Measurements from ENCODE around the gene H6PD.

Gene H6PD

GRCh38 chr1:9224664-9225410 is 9.7 kb upstream of the H6PD start:
- TF ChIP-seq GATA3 (IDR thresholded peaks at IDR 0.05; ENCODE audit: low read depth, low read length): no peak
- no peak for TF ChIP-seq GATA2 (IDR thresholded peaks at IDR 0.05; ENCODE audit: low read depth, low read length)

- no peak for TF ChIP-seq GATA2 (IDR thresholded peaks at IDR 0.05; ENCODE audit: low read depth, low read length)
- no peak for TF ChIP-seq GATA3 (IDR thresholded peaks at IDR 0.05; ENCODE audit: low read depth, low read length)
These were observed 9.2 kb upstream of the H6PD start for GRCh38 chr1:9225411-9225785.

DNA sequence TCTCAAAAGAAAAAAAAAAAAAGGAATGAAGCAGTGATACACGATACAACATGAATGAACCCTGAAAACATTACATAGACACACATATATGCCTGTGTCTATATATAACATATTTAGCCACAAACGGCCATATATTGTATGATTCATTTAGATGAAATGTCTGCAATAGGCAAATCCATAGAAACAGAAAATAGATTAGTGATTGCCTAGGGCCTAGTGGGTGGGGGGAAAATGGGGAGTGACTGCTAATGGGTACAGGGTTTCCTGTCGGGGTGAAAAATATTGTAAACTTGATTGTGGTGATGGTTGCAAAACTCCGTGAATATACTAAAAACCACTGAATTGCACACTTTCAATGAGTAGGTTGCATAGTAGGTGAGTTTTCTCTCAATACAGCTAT is 6.0 kb upstream of the H6PD start:
- no peak for TF ChIP-seq GATA3 (IDR thresholded peaks at IDR 0.05; ENCODE audit: low read depth, low read length)
- no peak for TF ChIP-seq GATA2 (IDR thresholded peaks at IDR 0.05; ENCODE audit: low read depth, low read length)

- TF ChIP-seq GATA2 (IDR thresholded peaks at IDR 0.05; ENCODE audit: low read depth, low read length) (no peak), GATA3 (IDR thresholded peaks at IDR 0.05; ENCODE audit: low read depth, low read length) (no peak)
These were observed 5.0 kb upstream of the H6PD start for GRCh38 chr1:9229549-9229948.

- TF ChIP-seq GATA2 (IDR thresholded peaks at IDR 0.05; ENCODE audit: low read depth, low read length) (no peak), GATA3 (IDR thresholded peaks at IDR 0.05; ENCODE audit: low read depth, low read length) (no peak)
These were observed 3.6 kb upstream of the H6PD start for GRCh38 chr1:9230869-9231533.

DNA sequence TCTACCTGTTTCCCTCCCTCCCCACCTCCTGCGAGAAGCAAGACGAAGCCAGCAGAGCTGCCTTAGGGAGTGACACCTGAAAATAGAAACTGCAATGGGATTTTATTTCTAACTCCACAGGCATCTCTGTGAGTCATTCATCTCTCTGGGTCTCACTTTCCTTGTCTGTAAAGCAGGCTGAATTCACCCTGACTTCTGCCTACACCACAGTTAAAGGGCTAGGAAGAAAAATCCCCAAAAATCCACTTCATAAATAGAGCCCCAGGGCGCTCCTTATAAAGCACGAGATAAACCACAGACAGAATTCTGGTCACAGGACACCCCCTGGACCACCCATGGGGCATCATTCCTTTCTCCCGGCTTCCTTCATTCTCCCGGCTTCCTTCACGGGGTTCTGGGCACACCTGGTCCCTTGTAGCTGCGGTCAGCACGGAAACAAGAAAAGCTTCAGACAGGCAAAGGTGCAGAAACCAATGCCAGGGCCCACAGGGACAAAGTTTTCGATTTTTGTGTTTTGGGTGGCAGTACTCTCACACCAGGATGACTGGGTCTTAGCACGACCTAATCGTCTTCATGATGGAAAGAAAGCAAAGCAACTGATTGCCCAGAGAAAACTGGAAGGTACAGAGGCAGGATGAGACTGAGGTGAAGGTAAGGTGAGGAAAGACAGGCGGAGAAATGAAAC is 2.8 kb upstream of the H6PD start:
- no peak for TF ChIP-seq GATA2 (IDR thresholded peaks at IDR 0.05; ENCODE audit: low read depth, low read length)
- no peak for TF ChIP-seq GATA3 (IDR thresholded peaks at IDR 0.05; ENCODE audit: low read depth, low read length)

DNA sequence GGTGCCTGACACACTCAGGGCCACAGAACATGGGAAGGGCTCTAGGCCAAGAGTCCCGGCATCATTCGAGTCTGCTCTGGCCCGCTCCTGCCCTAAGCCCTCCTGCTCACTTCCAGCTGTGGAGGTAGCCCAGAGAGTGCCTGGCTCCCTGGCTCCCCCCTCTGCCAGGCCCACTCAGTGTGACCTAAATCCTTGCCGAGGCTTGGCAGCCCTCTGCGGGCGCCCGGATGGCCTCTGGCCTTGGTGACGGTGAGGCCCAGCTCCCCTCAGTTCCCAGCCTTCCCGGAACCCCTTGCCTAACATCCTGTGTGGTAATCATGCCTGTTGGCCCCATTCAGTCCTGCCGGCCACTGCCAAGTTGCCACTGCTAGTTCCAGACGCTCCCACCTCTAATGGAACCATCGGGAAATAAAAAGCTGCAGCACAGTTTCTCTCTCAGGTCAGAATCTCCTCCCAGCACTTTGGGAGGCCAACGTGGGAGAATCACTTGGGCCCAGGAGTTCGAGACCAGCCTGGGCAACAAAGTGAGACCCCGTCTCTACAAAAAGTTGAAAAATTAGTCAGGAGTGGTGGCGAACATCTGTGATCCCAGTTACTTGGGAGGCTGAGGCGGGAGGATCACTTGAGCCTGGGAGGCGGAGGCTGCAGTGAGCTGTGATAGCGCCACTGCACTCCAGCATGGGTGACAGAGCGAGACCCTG is 1.2 kb upstream of the H6PD start:
- TF ChIP-seq GATA3 (IDR thresholded peaks at IDR 0.05; ENCODE audit: low read depth, low read length): no peak
- TF ChIP-seq GATA2 (IDR thresholded peaks at IDR 0.05; ENCODE audit: low read depth, low read length): no peak

DNA sequence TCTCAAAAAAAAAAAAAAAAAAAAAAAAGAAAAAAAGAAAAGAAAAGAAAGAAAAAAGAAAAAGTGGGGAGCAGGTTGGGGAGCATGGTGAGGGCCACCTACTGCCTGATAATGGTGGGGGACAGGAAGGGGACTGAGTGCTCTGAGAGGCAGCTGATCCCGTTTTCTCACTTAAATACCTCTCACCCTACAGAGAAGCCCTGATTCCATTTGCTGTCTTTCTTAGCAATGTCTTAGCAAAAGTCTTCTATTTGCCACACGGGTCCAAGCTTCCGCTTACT is 692 bp upstream of the H6PD start:
- TF ChIP-seq GATA3 (IDR thresholded peaks at IDR 0.05; ENCODE audit: low read depth, low read length) (no peak), GATA2 (IDR thresholded peaks at IDR 0.05; ENCODE audit: low read depth, low read length) (no peak)

DNA sequence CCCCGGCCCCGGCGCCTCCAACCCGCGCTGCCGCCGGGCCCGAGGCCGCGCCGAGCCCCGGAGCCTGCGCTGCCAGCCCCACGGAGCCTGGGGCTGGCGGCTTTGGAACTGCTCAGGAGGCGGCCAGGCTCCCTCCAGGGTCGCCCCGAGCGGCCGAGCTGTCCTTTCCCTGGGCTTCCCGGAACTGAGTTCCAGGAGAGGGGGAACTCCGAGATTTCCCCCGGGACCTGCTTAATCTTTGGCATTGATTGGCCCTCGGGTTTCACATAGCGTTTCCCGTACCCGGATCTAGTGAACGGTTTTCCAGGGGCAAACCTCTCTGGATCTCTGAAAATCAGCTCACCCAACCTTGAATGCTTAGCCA is 504 bp downstream of the H6PD start:
- TF ChIP-seq GATA2 (IDR thresholded peaks at IDR 0.05; ENCODE audit: low read depth, low read length): no peak

DNA sequence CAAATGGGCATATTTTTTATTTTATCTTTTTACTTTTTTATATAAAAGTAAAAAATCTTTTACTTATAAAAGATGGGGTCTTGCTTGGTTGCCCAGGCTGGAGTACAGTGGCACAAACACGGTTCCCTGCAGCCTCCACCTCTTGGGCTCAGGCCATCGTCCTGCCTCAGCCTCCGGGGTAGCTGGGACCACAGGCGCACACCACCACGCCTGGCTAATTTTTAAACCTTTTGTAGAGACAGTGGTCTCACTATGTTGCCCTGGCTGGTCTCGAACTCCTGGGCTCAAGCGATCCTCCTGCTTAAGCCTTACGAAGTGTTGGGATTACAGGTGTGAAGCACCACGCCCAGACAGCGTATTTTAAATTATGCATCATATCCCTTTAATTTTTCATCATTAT is 986 bp downstream of the H6PD start:
- no peak for TF ChIP-seq GATA2 (IDR thresholded peaks at IDR 0.05; ENCODE audit: low read depth, low read length)
- TF ChIP-seq GATA3 (IDR thresholded peaks at IDR 0.05; ENCODE audit: low read depth, low read length): no peak

DNA sequence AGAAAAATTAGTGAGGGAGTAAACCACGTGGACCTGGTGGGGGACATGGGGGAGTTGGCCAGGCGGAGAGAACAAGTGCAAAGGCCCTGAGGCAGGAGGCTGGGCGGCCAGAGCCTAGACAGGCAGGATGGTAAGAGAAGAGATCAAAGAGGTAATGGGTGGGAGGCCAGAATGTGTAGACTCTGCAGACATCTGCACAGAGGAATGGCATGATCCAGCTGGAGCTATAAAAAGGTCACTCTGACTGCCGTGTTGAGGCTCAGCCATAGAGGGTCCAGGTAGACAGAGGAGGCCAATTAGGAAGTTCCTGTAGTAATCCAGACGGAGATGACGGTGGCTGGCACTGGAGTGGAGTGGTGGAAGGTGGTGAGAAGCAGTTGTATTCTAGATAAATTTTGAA is 3.6 kb downstream of the H6PD start:
- TF ChIP-seq GATA2 (IDR thresholded peaks at IDR 0.05; ENCODE audit: low read depth, low read length): no peak
- TF ChIP-seq GATA3 (IDR thresholded peaks at IDR 0.05; ENCODE audit: low read depth, low read length): no peak

DNA sequence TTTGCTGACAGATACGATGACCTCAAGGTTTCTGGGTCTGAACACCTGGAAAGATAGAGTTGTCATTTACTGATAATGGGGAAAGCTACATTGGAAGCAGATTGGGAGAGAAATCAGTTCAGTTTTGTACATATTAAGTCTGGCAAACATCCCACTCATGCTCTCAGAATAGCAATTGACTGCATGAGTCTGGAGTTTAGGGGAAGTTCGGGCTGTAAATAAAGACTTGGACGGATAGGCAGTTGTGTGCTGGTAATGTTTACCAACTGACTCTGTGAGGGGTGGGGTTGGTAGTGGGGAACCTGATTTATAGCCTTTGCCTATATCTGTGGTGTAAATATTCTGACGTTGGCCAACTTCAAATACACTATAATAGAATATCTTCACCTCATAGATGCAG is 4.0 kb downstream of the H6PD start:
- TF ChIP-seq GATA3 (IDR thresholded peaks at IDR 0.05; ENCODE audit: low read depth, low read length): no peak

DNA sequence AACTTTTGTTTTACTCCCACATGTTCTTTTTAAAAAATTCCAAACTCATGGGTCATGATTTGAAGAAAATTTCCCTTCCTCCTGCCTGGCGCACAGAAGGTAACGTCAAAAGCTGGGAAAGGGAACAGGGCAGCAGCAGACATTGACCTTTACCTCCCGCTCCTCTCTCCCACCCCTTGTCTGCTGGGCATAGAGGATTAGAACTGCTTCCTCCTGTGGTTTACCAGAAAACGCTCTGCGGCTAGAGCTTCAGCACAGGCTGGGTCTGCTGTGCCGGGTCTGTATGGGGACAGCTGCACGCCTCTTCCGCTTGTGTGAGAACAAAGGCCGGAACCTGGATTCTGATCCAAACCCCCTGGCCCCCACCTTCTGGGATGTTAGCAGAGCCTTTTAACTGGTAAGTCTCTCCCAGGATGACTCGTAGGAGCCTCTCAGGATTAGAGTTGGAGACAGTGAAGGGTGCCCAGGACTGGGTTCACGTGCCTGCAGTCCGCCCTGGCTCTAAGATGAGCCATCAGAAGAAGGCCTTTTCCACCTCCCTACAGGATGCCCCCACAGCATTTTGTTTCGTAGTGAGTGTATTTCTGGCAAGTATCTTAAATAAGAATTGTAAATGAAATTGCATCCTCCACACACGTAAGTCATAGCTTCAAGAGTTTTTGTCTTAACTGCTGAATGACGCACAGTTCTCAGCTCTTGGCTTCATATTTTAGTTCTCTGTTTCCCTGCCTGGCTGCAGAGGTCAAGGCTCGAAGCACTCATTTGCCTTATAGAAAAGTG is 5.2 kb downstream of the H6PD start:
- TF ChIP-seq GATA3 (IDR thresholded peaks at IDR 0.05; ENCODE audit: low read depth, low read length) (no peak), GATA2 (IDR thresholded peaks at IDR 0.05; ENCODE audit: low read depth, low read length) (no peak)
